GM10266 (cell line): ENCODE results near the gene ENTHD1.
A peak's percentile ranks its signal among the peaks of the same experiment; 100 is the strongest.
"Not testable (repeated sequence)": the region's sequence is repeated elsewhere in the genome, so short reads cannot be mapped to it uniquely, and the experiment has no call there.

Experiments
- DNase-seq: peaks from one replicate; pipeline ENCODE4 v3.0.0; 2012; ENCODE audit errors: extremely low spot score
- CTCF ChIP-seq: IDR thresholded peaks from 2 replicates; pipeline ENCODE4 v1.5.1; 2012; ENCODE audit warnings: mild to moderate bottlenecking, low read depth; ENCODE audit not compliant: control insufficient read depth, insufficient read depth; ENCODE audit errors: missing control alignments

The ENTHD1 gene

GRCh38 chr22:39907047-39907446, 13.5 kb upstream of the ENTHD1 start:
- DNase-seq = no peak
- TF ChIP-seq CTCF = no peak

DNA sequence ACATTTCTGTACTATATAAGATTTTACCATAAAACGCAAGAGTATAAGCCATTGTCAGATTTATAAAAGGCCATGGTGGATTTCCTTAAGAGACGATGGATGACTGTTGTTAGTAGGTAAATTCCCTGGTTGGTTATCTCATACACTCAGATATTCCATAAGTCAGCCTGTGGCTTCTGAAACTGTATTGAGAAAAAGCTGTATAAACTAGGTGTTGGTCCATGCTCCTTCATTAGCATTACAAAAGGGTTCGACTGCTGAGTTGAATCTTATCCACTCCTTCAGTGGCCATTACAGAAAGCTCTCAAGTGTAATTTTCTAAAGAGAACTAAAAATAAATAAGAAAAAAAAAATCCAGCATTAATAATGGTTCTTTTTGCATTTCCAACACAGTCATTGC, 12.6 kb upstream of the ENTHD1 start:
- TF ChIP-seq CTCF = no peak
- no peak for DNase-seq

- TF ChIP-seq CTCF = no peak
- DNase-seq = no peak
These were observed 12.1 kb upstream of the ENTHD1 start for GRCh38 chr22:39905687-39906086.

GRCh38 chr22:39904862-39905261, 11.3 kb upstream of the ENTHD1 start:
- DNase-seq = no peak
- no peak for TF ChIP-seq CTCF

DNA sequence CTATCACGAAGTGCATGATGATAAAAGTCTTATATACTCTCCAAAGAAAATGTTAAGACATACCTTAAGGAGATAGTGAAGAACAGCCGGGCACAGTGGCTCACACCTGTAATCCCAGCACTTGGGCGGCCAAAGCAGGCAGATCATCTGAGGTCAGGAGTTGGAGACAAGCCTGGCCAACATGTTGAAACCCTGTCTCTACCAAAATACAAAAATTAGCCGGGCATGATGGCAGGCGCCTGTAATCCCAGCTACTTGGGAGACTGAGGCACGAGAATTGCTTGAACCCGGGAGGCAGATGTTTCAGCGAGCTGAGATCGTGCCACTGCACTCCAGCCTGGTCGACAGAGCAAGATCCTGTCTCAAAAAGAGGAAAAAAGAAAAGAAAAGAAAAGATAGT, 10.5 kb upstream of the ENTHD1 start:
- DNase-seq = not testable (repeated sequence)

- no peak for TF ChIP-seq CTCF
- no peak for DNase-seq
These were observed 8.1 kb upstream of the ENTHD1 start for GRCh38 chr22:39901565-39902146.

GRCh38 chr22:39900306-39901227, 7.0 kb upstream of the ENTHD1 start, which contains the start of gene GRAP2:
GRAP2 (plus strand) TSS chr22:39901084; CDS start chr22:39947107, 46,023 bp downstream.
- no peak for TF ChIP-seq CTCF
- DNase-seq = peak; percentile 51
